HG02571 (cell line): Measurements from ENCODE around the gene FA2H.
A peak's percentile ranks its signal among the peaks of the same experiment; 100 is the strongest.
"Not testable (repeated sequence)": the region's sequence is repeated elsewhere in the genome, so short reads cannot be mapped to it uniquely, and the experiment has no call there.

Experiments
- ATAC-seq: cut with Tn5 transposase; IDR thresholded peaks from one replicate; pipeline ENCODE4 v1.9.1; 2021; ENCODE audit warnings: mild to moderate bottlenecking, moderate library complexity; ENCODE audit not compliant: unreplicated experiment

The FA2H gene

GRCh38 chr16:74695450-74696422 is 78.9 kb downstream of the FA2H start:
- peak; percentile 82 for ATAC-seq

- no peak for ATAC-seq
Measured at GRCh38 chr16:74691093-74691855, 83.3 kb downstream of the FA2H start.

GRCh38 chr16:74682556-74682955 is 92.1 kb downstream of the FA2H start:
- no peak for ATAC-seq

GRCh38 chr16:74680681-74681080 is 93.9 kb downstream of the FA2H start:
- ATAC-seq: no peak

DNA sequence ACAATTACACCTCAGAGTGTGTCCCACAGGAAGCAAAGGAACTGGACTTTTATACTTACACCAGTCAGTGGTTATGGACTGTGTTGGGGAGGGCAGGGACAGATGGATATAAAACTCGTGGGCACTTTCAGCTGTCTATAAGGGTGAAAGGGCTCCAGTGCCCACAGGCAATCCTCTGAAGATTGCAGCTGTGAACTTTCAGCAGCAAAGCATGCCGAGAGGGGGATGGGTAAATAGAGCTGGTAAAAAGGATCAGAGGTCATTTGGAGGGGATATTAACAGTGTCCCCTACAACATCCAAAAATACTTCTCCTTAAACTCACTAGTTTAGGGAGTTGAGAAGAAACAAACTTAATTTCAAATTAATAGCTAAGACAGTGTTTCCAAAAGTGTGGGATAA is 94.6 kb downstream of the FA2H start:
- ATAC-seq: no peak

- no peak for ATAC-seq
Measured at GRCh38 chr16:74677868-74678267, 96.8 kb downstream of the FA2H start.

DNA sequence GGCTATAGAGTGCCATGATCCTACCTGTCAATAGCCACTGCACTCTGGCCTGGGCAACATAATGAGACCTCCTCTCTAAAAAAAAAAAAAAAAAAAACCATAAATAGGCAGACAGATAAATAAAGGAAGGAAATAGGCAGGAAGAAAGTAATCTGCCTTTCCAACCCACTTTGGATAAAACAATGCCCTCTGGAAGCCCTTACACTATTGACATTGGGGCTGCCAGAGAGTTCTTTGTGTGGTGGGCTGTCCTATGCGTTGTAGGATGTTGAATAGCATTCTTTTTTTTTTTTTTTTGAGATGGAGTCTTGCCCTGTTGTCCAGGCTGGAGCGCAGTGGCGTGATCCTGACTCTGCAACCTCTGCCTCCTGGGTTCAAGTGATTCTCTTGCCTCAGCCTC is 100.7 kb downstream of the FA2H start:
- no peak for ATAC-seq

- ATAC-seq: not testable (repeated sequence)
Measured at GRCh38 chr16:74668877-74669276, 105.7 kb downstream of the FA2H start.

GRCh38 chr16:74667255-74667700 is 107.3 kb downstream of the FA2H start:
- ATAC-seq: no peak

GRCh38 chr16:74666425-74667254 is 108.0 kb downstream of the FA2H start, which contains the start of gene RFWD3:
RFWD3 (minus strand) TSS chr16:74666877; CDS start chr16:74661449, 5,428 bp downstream.
- peak; percentile 100 for ATAC-seq

DNA sequence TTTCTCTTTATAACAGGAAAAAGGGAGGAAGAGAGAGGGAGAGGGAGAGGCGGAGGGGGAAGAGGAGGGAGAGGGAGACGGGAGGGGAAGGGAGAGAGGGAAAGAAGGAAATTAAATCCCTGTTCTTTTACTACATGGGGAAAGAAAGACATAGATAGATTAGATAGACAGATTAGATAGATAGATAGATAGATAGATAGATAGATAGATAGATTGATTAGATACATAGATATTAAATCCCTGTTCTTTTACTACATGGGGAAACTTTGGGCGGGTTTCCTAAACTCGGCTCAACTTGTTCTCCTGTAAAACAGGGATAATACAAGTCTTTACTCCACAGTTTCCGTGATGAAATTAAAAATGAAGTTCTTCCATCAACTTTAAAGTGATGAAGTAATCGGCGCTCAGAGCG is 108.6 kb downstream of the FA2H start:
- ATAC-seq: no peak
